Tibial artery (tissue), 4 donors: ENCODE results near the gene CCDC91.
"Not testable (repeated sequence)": the region's sequence is repeated elsewhere in the genome, so short reads cannot be mapped to it uniquely, and the experiment has no call there.

Experiments
- DNase-seq, 2 donors: peaks; one replicate each; pipeline ENCODE4 v3.0.0-alpha.2; 2019
- H3K27ac ChIP-seq, 2 donors: fragments of 200-600 bp; sonication (generic) in 1 of 2; 1 replicate in 1 of 2; 2 replicates in 1 of 2; pipeline ENCODE4 v1.5.1; 2018 to 2019; ENCODE audit warnings: mild to moderate bottlenecking in 1 of 2
- H3K27me3 ChIP-seq, 2 donors: fragments of 200-600 bp; sonication (generic) in 1 of 2; one replicate each; pipeline versions ENCODE4 v1.5.1 to v1.6.0; 2016 to 2019
- H3K36me3 ChIP-seq, 3 donors: fragments of 200-600 bp; sonication (generic) in 2 of 3; one replicate each; pipeline ENCODE4 v1.5.1; 2016 to 2019; ENCODE audit warnings: mild to moderate bottlenecking in 2 of 3
- H3K4me1 ChIP-seq, 4 donors: fragments of 200-600 bp; sonication (generic) in 2 of 4; 1 replicate in 3 of 4; 2 replicates in 1 of 4; pipeline ENCODE4 v1.5.1; 2016 to 2019
- H3K4me3 ChIP-seq, 2 donors: fragments of 200-600 bp; sonication (generic) in 1 of 2; 1 replicate in 1 of 2; 2 replicates in 1 of 2; pipeline ENCODE4 v1.5.1; 2018 to 2019; ENCODE audit warnings: mild to moderate bottlenecking in 2 of 2
- H3K9me3 ChIP-seq, 3 donors: fragments of 200-600 bp; sonication (generic) in 1 of 3; one replicate each; pipeline ENCODE4 v1.5.1; 2016 to 2019
- intact Hi-C: fragments of 100-400 bp; cut with DNase I; formaldehyde crosslinking; loops from one replicate; pipeline ENCODE4 v1.15.0; 2023; ENCODE audit warnings: low total_unique reads
- TF ChIP-seq, protein P1 (sequence below), 2 experiments: fragments of 200-600 bp in 1 of 2; fragments of 450-650 bp in 1 of 2; IDR thresholded peaks; one replicate each; pipeline ENCODE4 v1.5.1; 2017 to 2019; ENCODE audit warnings: antibody characterized with exemption in 2 of 2, mild to moderate bottlenecking in 1 of 2, moderate library complexity in 1 of 2

Gene CCDC91

DNA sequence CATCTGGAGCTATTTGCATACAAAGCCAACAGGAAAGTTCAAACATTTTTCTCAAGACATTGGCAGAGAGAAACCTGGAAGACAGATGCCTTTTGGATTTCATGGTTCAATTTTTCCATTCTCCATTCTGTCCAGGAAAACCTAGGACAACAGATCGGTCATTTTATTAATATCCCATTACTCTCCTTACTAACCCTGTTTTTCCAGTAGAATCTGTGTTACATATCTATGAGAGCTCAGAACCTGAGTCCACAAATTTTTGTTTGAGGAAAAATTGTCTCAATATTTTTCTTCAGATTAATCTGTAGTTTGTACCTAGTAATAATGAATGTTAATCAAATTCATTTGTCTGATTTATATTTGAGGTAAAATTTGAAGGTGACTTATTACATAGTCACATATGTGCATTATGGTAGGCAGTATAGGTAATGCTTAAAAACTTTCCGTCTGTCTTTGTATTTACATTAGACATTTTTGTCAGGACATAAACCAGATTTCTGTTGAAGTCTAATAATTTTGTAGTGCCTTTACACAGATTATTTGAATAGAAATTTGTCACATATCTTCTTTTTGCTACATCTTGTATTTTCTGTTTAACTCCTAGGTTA is 75.3 kb downstream of the CCDC91 start:
- Histone ChIP-seq H3K27ac (no peak overlapping the region), H3K36me3 (peaks cover 0 to 9% (median 6%) of the 10 kb centered on the region in 3 donors), H3K4me1 (no peaks in the 10 kb centered on the region), H3K27me3 (no peaks in the 10 kb centered on the region), H3K9me3 (peaks cover 0 to 2% (median 0%) of the 10 kb centered on the region in 3 donors), H3K4me3 (no peak overlapping the region)
- DNase-seq = no peak
- intact Hi-C loops = no loop called here
- TF ChIP-seq, protein P1, sequence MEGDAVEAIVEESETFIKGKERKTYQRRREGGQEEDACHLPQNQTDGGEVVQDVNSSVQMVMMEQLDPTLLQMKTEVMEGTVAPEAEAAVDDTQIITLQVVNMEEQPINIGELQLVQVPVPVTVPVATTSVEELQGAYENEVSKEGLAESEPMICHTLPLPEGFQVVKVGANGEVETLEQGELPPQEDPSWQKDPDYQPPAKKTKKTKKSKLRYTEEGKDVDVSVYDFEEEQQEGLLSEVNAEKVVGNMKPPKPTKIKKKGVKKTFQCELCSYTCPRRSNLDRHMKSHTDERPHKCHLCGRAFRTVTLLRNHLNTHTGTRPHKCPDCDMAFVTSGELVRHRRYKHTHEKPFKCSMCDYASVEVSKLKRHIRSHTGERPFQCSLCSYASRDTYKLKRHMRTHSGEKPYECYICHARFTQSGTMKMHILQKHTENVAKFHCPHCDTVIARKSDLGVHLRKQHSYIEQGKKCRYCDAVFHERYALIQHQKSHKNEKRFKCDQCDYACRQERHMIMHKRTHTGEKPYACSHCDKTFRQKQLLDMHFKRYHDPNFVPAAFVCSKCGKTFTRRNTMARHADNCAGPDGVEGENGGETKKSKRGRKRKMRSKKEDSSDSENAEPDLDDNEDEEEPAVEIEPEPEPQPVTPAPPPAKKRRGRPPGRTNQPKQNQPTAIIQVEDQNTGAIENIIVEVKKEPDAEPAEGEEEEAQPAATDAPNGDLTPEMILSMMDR (IDR thresholded peaks at IDR 0.05) = no peak

DNA sequence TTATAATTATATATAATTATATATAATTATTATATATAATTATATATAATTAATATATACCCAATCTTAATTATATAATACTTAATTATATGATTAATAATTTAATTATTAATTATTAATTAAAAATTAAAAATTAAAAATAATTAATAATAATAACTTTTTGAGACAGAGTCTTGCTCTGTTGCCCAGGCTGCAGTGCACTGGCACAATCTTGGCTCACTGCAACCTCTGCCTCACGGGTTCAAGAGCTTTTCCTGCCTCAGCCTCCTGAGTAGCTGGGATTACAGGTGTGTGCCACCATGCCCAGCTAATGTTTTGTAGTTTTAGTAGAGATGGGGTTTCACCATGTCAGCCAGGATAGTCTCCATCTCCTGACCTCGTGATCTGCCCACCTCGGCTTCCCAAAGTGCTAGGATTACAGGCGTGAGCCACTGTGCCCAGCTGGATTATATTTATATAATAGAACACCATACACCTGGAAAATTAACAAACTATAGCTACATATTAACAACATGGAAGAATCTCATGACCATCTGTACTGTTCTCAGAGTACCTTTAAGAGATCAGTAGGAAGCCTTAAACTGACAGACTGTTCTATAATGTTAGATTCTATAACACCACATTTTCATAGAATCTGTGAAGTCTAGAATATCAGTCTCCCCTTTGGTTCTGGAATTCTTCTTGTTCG is 77.8 kb downstream of the CCDC91 start:
- H3K36me3 ChIP-seq = peaks cover 0 to 20% (median 5%) of the 10 kb centered on the region in 3 donors
- H3K4me1 ChIP-seq, H3K27me3 ChIP-seq, H3K27ac ChIP-seq, intact Hi-C loops, DNase-seq, H3K4me3 ChIP-seq: not testable (repeated sequence)
- H3K9me3 ChIP-seq = peaks cover 0 to 16% (median 7%) of the 10 kb centered on the region in 3 donors

DNA sequence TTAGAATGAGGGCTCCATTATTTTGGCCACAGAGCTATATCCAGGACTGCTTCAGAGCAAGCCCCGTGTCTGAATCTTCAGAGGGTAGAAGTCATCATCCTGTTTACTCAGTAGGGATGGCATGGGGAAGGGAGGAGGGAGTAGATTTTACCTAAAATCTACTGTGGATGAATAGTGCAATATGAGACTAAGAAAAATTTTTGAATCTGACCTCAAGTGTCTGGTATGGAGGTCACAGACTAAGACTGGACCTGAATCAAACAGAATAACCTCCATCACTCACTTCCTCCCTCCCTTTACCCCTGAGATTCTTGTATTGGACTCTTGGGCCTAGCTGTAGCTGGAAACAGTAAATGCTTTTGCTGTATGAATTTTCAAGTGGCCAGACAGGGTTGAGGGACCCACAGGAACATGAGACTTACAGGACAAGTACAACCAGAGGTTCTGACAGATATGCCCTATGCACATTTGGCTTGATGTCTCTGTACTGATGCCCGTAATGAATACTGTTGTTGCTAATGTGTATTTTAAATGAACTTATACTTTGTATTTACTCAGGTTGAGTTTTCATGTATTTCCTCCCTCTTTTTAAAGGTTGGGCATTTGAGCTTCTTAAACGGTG is 78.5 kb downstream of the CCDC91 start:
- TF ChIP-seq, protein P1 (IDR thresholded peaks at IDR 0.05) = no peak
- H3K36me3 ChIP-seq = peaks cover 0 to 20% (median 5%) of the 10 kb centered on the region in 3 donors

DNA sequence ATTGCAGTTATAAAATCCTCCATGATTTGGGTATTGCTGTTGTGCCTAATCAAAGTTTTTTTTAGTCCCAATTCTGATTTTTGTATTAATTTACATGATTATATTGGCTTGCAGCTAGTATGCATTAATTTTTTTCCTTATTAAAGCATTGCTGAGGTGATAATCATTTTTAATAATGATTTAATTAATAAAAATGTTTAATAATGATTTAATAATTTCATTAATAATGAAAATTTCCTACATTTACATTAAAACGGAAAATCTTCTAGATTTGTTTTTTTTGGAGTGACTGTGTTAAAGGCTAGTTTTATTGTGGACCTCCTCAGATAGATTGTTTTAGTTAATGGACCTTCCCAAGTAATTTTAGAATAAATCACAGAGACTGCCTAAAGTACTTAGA is 79.6 kb downstream of the CCDC91 start:
- no peak overlapping the region for H3K4me3 ChIP-seq
- H3K27me3 ChIP-seq = no peaks in the 10 kb centered on the region
- intact Hi-C loops = no loop called here
- peaks cover 0 to 20% (median 5%) of the 10 kb centered on the region in 3 donors for H3K36me3 ChIP-seq
- H3K27ac ChIP-seq = no peak overlapping the region
- no peaks in the 10 kb centered on the region for H3K4me1 ChIP-seq
- peaks cover 0 to 16% (median 7%) of the 10 kb centered on the region in 3 donors for H3K9me3 ChIP-seq
- TF ChIP-seq, protein P1 (IDR thresholded peaks at IDR 0.05) = no peak
- no peak for DNase-seq

More for the DNA sequence above, 78.5 kb downstream of the CCDC91 start:
- Histone ChIP-seq H3K27me3 (no peaks in the 10 kb centered on the region), H3K4me3 (no peak overlapping the region), H3K27ac (no peak overlapping the region), H3K4me1 (no peaks in the 10 kb centered on the region), H3K9me3 (peaks cover 0 to 16% (median 7%) of the 10 kb centered on the region in 3 donors)
- intact Hi-C loops = no loop called here
- no peak for DNase-seq

DNA sequence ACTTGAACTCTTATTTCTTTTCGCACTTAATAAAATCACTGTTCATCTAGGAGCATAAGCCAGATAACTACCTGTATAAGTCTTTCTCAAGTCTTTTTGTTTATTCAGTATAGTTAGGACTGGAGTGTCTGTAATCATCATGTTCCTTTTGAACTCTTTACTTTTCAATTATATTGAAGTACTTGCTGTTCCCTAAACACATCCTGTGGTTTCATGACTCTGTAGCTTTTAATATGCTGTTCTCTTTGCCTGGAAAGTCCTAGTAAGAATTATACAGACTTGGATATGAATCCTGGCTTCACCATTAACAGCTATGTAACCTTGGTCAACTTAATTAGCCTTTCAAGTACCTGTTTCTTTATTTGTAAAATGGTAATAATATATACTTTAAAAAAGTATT is 88.2 kb downstream of the CCDC91 start:
- DNase-seq = no peak
- Histone ChIP-seq H3K27me3 (no peaks in the 10 kb centered on the region), H3K9me3 (peaks cover 0 to 13% (median 0%) of the 10 kb centered on the region in 3 donors), H3K4me3 (no peak overlapping the region), H3K4me1 (no peaks in the 10 kb centered on the region), H3K27ac (no peak overlapping the region), H3K36me3 (no peaks in the 10 kb centered on the region)
- intact Hi-C loops = no loop called here
- TF ChIP-seq, protein P1 (IDR thresholded peaks at IDR 0.05) = no peak

DNA sequence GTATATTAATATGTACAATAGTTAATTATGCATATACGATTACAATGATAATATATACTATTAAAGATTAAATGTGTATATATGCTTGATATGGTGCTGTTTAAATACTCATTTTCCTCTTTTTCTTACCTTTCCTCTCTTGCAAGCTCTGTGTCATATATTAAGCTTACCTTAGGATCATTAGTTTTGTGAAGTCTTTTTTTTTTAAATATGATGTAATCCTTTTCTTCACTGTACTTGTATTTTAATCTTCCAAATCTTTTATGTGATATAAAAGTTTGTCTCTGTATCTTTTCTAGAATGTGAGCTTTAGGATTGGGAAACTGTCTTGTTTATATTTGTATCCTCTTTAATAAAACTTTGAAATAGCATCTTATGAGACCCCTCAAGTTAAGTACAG is 88.7 kb downstream of the CCDC91 start:
- TF ChIP-seq, protein P1 (IDR thresholded peaks at IDR 0.05) = no peak
- no peak for DNase-seq
- intact Hi-C loops = no loop called here
- Histone ChIP-seq H3K27me3 (no peaks in the 10 kb centered on the region), H3K4me1 (no peaks in the 10 kb centered on the region), H3K9me3 (peaks cover 0 to 13% (median 0%) of the 10 kb centered on the region in 3 donors), H3K27ac (no peak overlapping the region), H3K4me3 (no peak overlapping the region), H3K36me3 (no peaks in the 10 kb centered on the region)
